GM18520 (cell line): ENCODE results near the gene BANP.
A peak's percentile ranks its signal among the peaks of the same experiment; 100 is the strongest.
"Not testable (repeated sequence)": the region's sequence is repeated elsewhere in the genome, so short reads cannot be mapped to it uniquely, and the experiment has no call there.

Experiments used
- ATAC-seq: cut with Tn5 transposase; IDR thresholded peaks from one replicate; pipeline ENCODE4 v1.9.1; 2021; ENCODE audit not compliant: unreplicated experiment

The BANP gene

GRCh38 chr16:88064011-88064888, 113.0 kb downstream of the BANP start:
- ATAC-seq = no peak

- ATAC-seq = no peak
Measured at GRCh38 chr16:88064889-88065746, 113.9 kb downstream of the BANP start.

- no peak for ATAC-seq
Measured at GRCh38 chr16:88065747-88066142, 114.5 kb downstream of the BANP start.

- no peak for ATAC-seq
Measured at GRCh38 chr16:88066234-88066633, 115.0 kb downstream of the BANP start.

GRCh38 chr16:88066680-88067529, 115.7 kb downstream of the BANP start:
- no peak for ATAC-seq

GRCh38 chr16:88067530-88068411, 116.5 kb downstream of the BANP start:
- no peak for ATAC-seq

- ATAC-seq = no peak
Measured at GRCh38 chr16:88068476-88069396, 117.5 kb downstream of the BANP start.

GRCh38 chr16:88069397-88070168, 118.3 kb downstream of the BANP start:
- ATAC-seq = peak; percentile 66

- ATAC-seq = no peak
Measured at GRCh38 chr16:88070341-88070740, 119.1 kb downstream of the BANP start.

GRCh38 chr16:88070989-88071625, 119.9 kb downstream of the BANP start:
- ATAC-seq = no peak

- no peak for ATAC-seq
Measured at GRCh38 chr16:88071908-88072307, 120.7 kb downstream of the BANP start.

GRCh38 chr16:88072571-88073001, 121.4 kb downstream of the BANP start:
- no peak for ATAC-seq

GRCh38 chr16:88073201-88073721, 122.0 kb downstream of the BANP start:
- ATAC-seq = no peak

- no peak for ATAC-seq
Measured at GRCh38 chr16:88074041-88074440, 122.8 kb downstream of the BANP start.

- ATAC-seq = no peak
Measured at GRCh38 chr16:88076211-88076931, 125.1 kb downstream of the BANP start.

GRCh38 chr16:88076932-88077320, 125.7 kb downstream of the BANP start:
- ATAC-seq = not testable (repeated sequence)
